ENCODE data around the gene GMEB1. TPM values are rescaled to one million over a fixed set of nuclear protein-coding genes. Genes with fewer than 3 reads are reported as not detected.
"Not testable (repeated sequence)": the region's sequence is repeated elsewhere in the genome, so short reads cannot be mapped to it uniquely, and the experiment has no call there.

GMEB1 gene
- total RNA-seq, 1 donor from 2014 or later = 22.8 TPM

- H3K4me3 Mint-ChIP-seq = peak overlapping the region; percentile 39
- H3K9me3 Mint-ChIP-seq = no peaks in the 10 kb centered on the region
- peaks cover 45% of the 10 kb centered on the region for H3K4me1 Mint-ChIP-seq
- H3K36me3 Mint-ChIP-seq (ENCODE audit: low read depth) = peaks cover 20% of the 10 kb centered on the region
- TF ChIP-seq, protein P1, sequence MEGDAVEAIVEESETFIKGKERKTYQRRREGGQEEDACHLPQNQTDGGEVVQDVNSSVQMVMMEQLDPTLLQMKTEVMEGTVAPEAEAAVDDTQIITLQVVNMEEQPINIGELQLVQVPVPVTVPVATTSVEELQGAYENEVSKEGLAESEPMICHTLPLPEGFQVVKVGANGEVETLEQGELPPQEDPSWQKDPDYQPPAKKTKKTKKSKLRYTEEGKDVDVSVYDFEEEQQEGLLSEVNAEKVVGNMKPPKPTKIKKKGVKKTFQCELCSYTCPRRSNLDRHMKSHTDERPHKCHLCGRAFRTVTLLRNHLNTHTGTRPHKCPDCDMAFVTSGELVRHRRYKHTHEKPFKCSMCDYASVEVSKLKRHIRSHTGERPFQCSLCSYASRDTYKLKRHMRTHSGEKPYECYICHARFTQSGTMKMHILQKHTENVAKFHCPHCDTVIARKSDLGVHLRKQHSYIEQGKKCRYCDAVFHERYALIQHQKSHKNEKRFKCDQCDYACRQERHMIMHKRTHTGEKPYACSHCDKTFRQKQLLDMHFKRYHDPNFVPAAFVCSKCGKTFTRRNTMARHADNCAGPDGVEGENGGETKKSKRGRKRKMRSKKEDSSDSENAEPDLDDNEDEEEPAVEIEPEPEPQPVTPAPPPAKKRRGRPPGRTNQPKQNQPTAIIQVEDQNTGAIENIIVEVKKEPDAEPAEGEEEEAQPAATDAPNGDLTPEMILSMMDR (conservative IDR thresholded peaks at IDR 0.05) = no peak
- no peak overlapping the region for H3K27ac Mint-ChIP-seq (ENCODE audit: unreplicated experiment)
- no peaks in the 10 kb centered on the region for H3K27me3 Mint-ChIP-seq (ENCODE audit: low read depth)
- DNase-seq (ENCODE audit: low read depth, low spot score) = no peak
Measured at GRCh38 chr1:28750330-28750729, 81.7 kb downstream of the GMEB1 start.

DNA sequence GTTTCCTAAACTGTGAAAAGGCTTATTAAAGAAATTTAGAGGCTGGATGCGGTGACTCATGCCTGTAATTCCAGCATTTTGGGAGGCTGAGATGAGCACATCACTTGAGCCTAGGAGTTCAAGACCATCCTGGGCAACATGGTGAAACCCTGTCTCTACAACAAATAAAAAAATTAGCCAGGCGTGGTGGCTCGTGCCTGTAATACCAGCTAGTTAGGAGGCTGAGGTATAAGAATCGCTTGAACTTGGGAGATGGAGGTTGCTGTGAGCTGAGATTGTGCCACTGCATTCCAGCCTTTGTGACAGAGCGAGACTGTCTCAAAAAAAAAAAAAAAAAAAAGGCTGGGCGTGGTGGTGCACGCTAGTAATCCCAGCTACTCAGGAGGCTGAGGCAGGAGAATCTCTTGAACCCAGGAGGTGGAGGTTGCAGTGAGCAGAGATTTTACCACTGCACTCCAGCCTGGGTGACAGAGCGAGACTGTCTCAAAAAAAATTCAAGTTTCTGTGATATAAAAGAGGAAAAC, 82.2 kb downstream of the GMEB1 start:
- H3K27me3 Mint-ChIP-seq (ENCODE audit: low read depth); H3K4me3 Mint-ChIP-seq; H3K9me3 Mint-ChIP-seq; DNase-seq (ENCODE audit: low read depth, low spot score); H3K27ac Mint-ChIP-seq (ENCODE audit: unreplicated experiment): not testable (repeated sequence)
- peaks cover 45% of the 10 kb centered on the region for H3K4me1 Mint-ChIP-seq
- H3K36me3 Mint-ChIP-seq (ENCODE audit: low read depth) = peaks cover 20% of the 10 kb centered on the region

DNA sequence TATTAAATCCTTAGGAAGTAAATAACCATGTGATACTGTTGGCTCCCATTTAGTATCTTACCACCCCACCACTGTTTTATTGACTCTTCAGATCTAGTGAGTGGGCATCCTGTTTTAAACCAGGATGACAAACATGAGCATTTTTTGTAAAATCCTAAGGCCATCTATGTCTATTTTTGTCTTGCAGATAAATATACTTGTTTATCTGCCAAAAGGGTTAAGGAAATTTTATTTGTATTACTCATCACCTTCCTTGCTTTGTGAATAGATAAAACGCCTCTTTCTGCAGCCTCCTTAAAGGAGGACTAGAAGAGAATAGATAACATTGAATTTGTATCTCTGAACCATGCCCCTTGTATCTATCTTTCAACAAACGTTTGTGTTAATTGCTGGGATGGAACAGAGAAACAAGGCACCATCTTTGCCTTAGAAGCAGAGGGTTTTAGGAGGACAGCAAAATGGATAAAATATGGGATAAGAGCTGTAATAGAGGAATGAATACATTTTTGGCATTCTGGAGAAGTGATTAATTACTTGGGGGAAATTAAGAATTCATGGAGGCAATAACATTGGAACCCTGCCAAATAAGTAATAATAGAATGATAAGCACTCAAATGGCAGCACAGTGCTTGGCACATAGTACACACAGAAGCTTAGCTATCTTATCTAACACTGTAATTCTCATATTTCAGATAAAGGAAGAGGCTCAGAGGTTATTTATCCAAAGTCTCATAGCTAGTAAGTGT, 82.9 kb downstream of the GMEB1 start:
- Mint-ChIP-seq H3K27ac (ENCODE audit: unreplicated experiment) (no peak overlapping the region), H3K4me3 (no peak overlapping the region), H3K4me1 (peaks cover 40% of the 10 kb centered on the region)

GRCh38 chr1:28755701-28756100, 87.1 kb downstream of the GMEB1 start:
- Mint-ChIP-seq H3K9me3 (no peaks in the 10 kb centered on the region), H3K27ac (ENCODE audit: unreplicated experiment) (no peak overlapping the region), H3K36me3 (ENCODE audit: low read depth) (peaks cover 9% of the 10 kb centered on the region), H3K27me3 (ENCODE audit: low read depth) (no peaks in the 10 kb centered on the region), H3K4me1 (peaks cover 18% of the 10 kb centered on the region), H3K4me3 (no peak overlapping the region)
- no peak for DNase-seq (ENCODE audit: low read depth, low spot score)
- TF ChIP-seq, protein P1 (conservative IDR thresholded peaks at IDR 0.05) = no peak

More for the DNA sequence above, 82.9 kb downstream of the GMEB1 start:
- H3K27me3 Mint-ChIP-seq (ENCODE audit: low read depth) = no peaks in the 10 kb centered on the region
- H3K36me3 Mint-ChIP-seq (ENCODE audit: low read depth) = peaks cover 16% of the 10 kb centered on the region
- TF ChIP-seq, protein P1 (conservative IDR thresholded peaks at IDR 0.05) = no peak
- no peaks in the 10 kb centered on the region for H3K9me3 Mint-ChIP-seq
- no peak for DNase-seq (ENCODE audit: low read depth, low spot score)

DNA sequence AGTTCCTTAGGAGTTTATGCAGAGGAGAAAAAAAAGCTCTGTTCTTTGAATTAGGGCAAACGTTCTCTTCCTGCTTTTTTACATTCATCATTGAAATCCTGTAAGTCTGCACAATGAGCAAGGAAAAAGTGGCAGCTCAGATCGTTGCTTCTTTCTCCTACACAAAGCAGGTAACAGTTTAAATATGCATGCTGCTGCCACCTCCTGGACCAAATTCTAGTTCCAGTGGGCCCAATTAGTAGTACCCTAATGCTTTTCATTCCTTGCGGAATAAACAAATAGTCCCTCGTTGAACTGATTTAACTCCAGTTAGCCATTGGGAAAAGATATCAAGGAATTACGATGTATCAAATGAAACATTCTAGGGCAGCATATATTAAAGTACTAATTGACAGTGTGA, 88.3 kb downstream of the GMEB1 start:
- Mint-ChIP-seq H3K27me3 (ENCODE audit: low read depth) (no peaks in the 10 kb centered on the region), H3K4me3 (no peak overlapping the region), H3K27ac (ENCODE audit: unreplicated experiment) (no peak overlapping the region), H3K36me3 (ENCODE audit: low read depth) (peaks cover 6% of the 10 kb centered on the region), H3K4me1 (peaks cover 12% of the 10 kb centered on the region), H3K9me3 (no peaks in the 10 kb centered on the region)
- DNase-seq (ENCODE audit: low read depth, low spot score) = no peak
- TF ChIP-seq, protein P1 (conservative IDR thresholded peaks at IDR 0.05) = no peak

DNA sequence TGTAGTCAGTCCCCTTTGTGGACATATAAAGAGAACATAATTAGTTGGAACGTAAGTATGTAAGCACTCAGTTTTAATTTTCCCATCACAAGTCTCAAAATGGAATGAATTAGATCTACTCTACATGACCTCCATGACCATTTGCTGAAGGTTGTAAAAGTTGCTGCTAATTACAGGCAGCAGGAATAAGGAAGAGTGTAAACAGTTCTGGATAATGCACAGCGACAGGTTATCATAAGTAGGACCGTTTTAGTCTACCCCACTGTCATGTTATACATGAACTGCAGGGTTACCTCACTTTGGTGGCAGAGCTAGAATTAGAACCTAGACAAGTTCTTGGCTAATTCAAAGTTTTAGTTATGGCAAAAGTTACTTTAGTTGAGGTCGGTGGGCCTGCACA, 89.8 kb downstream of the GMEB1 start:
- TF ChIP-seq, protein P1 (conservative IDR thresholded peaks at IDR 0.05) = no peak
- H3K4me3 Mint-ChIP-seq = no peak overlapping the region

More for the DNA sequence above, 89.8 kb downstream of the GMEB1 start:
- no peak for DNase-seq (ENCODE audit: low read depth, low spot score)
- Mint-ChIP-seq H3K27me3 (ENCODE audit: low read depth) (no peaks in the 10 kb centered on the region), H3K4me1 (peaks cover 15% of the 10 kb centered on the region), H3K9me3 (no peaks in the 10 kb centered on the region), H3K27ac (ENCODE audit: unreplicated experiment) (no peak overlapping the region), H3K36me3 (ENCODE audit: low read depth) (peaks cover 5% of the 10 kb centered on the region)

Data from neural crest cell (in vitro differentiated cells).